CD4-positive, alpha-beta T cell treated with Interleukin-17A for 4 hours (primary cell): ENCODE results near the gene ZBED5.
"Not testable (repeated sequence)": the region's sequence is repeated elsewhere in the genome, so short reads cannot be mapped to it uniquely, and the experiment has no call there.

ENCODE experiments used
- DNase-seq: peaks from one replicate; pipeline ENCODE4 v3.0.0-alpha.2; 2020; ENCODE audit warnings: mixed read lengths

The ZBED5 gene

DNA sequence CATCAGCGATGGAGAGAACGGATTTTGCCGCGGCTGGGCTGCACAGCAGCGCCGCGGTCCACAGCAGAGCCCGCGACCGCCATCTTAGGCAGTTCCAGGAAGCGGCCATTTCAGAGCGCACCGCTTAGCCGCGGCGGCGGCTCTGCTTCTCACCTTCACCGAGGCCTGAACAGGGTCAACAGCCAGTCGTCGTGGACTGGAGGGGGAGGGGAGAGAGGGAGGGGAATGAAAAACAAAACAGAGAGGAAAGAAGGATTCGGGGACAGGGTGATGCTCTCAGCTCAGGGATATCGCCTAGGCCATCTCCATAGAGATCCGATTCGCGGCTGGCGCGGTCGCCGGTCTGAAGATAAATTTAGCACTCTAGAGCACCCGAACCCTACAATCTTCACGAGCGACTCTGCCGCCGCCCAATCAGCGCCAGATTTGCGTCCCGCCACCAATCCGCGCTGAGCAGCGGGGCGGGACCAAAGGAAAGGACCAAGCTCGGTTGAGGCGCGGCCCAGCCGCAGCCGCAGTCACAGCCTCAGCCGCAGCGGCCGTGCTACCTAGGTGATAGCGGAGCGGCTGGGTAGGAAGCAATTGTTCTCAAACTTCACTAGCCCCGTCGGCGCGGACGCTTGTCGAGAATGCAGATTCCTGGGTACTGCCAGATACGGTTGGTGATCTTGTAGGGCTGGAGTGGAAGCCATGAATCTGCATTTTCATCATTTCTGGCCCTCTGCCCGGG, at the start of gene ZBED5:
TSS of gene ZBED5 (minus strand) at position 345 of the 730 bp plus-strand sequence. CDS start 3,108 bp downstream, outside the sequence.
- peak; percentile 95 for DNase-seq

DNA sequence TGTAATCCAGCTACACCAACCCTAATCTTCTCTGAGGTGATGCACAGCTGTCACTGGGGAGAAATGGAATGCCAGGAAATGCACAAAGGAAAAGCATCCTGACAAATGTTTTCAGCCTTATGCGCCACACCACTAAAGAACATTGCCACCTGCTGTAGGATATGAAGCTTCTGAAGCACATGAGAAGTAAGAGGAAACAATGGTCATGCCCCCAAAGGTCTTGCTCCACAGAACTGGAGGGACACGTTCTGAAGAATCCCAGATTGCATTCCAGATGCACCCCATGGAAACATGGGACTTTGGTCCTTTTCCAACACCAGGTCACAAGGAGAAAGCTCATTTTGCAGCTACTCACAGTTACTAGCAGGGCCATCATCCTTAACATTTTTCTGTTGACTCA, 48.7 kb upstream of the ZBED5 start:
- DNase-seq, result no peak

DNA sequence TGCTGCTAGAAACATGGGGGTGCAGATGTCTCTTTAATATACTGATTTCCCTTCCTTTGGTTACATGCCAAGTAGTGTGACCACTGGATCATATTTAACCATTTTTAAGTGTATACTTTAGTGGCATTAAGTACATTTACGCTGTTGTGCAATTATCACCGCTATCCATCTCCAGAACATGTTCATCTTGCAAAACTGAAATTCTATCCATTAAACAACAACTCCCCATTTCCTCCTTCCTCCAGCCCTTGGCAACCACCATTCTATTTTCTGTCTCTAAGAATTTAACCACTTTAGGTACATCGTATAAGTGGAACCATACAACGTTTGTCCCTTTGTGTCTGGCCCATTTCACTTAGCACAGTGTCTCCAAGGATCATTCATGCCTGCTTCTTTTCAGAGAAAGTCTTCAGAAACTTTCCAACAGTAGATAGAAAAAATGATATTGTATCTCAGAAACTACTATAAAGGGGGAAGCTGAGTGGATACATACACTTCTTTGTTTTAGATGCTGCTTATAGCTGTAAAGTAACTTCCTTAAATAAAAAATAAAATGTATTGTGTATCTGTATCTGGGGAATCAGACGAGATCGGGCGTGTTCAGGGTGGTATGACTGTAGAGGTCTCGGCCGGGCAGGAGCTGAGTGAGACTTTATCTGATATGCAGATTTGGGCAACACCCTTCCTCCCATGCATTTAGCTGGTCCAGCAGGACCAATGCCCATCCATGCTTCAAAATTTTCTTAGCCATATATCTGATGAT, 44.6 kb upstream of the ZBED5 start:
- DNase-seq, result no peak

DNA sequence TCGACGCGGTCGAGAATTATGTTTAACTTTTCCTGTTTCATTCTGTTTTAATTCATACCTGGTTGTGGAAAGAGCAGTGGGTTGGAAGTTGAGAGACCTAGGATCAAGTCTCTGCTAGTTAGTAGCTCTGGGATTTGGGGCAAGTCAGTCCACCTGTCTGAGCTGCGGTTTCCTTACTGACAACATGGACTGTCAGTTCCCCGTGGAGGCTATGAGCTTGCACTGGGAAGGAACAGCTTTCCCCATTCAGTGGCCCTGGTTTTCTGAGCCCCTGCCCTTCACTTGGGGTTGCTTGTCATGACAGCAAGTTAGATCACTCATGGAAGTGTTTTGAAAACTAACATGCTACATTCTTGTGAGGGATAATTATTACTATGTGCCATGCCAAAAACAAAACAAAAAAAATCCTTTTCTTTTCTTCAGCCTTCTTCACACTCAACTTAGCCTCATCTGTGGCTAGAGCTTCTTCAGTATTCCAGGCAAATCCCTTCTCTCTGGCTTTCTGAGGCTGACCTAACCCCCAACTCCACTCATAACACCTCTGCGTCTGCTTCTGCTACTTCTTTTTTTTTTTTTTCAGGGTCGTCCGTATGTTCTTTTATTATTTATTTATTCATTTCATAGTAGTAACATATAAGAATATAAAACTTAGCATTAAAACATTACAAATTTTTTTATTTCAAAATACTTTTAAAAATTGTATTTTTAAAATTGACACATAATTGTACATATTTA, 43.0 kb upstream of the ZBED5 start:
- DNase-seq, result no peak

DNA sequence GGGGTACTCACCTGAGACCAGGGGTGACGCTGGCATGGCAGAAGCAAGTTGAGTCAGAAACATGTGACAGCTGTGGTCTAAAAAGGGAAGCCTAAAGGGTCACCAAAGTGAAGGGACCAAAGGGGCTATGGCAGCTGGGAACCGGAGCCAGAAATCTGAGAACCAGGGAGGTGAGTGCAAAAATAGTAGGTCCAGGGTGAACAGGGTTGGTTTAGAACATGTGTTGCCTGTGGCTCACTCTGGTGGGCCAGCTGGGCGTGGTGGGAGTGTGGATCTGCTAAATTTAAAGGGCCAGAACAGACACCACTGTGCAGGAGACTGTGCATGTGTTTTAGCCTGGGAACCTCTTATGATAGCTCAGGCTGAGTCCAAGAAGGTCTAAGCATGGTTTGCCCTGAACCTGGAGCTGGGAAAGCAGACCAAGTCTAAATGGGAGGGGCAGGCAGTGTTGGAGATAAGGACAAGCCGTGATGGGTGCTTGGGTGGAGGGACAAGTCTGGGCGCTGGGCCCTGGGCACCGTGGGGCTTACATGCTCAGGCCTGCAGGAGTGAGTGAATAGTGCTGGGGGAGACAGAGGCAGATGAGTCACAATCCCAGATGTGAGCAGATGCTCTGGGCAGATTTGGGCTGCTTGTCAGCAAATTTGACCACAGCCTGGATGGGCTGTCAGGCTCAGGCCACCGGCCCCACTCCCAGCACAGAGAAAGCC, 41.4 kb upstream of the ZBED5 start:
- no peak for DNase-seq

DNA sequence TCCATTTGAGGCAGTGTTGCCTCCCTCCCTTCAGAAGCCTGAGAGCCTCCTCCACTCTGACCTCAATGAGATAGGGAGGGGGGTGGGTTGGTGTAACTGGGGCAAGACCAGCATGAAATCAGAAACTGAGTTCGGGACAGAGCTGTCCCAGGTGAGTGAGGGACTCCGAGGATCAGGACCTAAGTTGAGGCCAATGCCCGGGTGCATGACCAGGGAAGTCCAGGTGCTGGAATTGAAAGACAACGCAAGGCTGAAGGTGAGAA, 40.8 kb upstream of the ZBED5 start:
- DNase-seq, result no peak

DNA sequence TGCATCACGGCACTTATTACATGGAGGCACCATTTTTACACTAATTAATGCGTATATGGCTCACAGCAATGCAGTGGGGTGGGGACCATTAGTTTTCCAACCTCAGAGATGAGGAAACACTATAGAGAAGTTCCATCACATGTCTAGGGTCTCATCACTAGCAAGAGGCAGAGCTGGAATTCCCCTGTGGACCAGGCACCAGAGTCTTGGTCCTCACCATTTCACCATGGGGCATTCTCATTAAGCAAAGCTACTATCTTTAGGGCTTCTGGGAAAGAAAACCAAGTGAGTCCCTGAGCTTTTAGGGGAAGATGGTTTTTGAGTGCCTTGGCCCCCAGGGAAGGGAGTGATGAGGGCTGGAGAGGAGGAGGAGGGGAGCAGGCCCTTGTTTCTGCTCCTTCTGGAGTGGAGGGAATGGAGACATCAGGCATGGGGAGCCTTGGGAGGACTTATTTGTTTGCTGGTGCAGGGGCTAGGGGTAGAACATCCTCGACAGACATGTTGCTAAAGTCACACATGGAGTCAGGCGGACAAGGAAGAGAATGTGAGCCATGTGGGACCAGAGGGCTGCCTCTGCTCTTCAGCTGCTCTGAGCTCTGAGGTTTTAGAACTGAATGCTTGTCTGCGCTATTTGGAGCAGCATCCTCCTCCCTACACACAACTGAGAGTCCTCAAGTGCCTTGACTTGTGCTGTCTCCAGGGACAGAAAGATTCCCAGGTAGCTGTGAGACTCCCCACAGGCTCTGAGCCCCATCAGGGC, 40.3 kb upstream of the ZBED5 start:
- DNase-seq, result no peak

DNA sequence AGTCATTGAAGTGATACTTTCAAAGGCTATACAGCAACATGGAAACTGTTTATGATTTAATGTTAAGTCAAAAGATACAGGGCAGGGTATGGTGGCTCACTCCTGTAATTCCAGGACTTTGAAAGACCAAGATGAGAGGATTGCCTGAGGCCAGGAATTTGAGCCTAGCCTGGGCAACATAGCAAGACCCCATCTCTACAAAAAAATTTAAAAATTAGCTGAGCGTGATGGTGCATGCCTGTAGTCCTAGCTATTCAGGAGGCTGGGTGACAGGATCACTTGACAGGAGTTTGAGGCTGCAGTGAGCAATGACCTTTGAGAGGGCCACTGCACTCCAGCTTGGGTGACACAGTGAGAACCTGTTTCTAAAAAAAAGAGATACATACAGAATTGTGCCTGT, 39.3 kb upstream of the ZBED5 start:
- DNase-seq, result no peak

DNA sequence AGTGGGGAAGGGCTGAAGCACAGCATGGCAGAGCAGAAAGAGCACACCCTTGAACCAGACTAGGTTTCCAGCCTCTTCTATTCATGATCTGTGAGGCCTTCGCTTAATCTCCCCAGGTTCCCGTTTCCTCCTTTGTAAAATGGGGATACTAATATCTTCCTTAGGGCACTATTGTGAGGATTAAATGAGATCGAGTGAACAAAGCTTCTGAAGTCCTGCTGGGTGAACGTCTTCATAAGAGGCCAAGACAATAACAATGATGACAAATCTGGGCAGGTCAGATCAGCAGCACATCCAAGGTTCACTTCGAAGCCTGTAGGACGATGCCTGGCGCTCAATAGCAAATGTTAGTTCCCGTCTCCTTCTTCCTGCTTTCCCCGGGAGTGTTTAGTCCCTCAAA, 38.6 kb upstream of the ZBED5 start:
- DNase-seq, result no peak

DNA sequence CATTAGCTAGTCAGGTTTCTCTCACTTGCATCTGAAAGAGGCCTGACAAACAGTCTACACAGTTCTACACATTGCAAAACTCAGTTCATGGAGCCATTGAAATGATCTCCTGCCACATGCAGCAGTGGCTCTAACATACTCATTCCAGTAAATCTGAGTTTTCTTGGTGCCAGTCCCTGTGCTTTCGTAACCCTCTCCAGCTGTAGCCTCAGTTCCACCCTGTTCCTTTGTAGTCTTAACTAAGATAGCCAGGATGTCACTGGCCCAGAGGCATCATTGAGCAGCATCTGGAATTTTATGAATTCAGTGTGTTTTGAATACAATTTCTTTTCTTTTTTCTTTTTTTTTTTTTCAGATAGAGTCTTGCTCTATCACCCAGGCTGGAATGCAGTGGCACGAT, 37.4 kb upstream of the ZBED5 start:
- DNase-seq, result no peak

DNA sequence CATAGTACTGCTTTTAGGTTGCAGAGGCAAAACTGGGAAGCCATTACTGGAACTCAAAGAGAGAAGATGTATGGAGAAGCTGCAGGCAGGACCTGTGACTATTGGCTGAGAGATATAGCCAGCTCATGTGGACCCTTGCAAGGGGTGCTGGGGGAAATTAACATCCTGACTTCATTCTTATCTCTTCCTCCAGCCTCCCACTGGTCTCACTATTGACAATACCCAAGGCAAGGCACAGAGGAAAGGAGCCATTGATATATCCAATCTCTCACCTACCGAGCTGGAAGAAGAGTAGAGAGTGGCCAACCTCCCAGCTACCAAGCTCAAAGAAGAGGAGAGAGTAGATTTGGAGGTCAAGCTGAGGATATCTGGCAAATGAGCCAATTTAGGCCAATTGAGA, 36.8 kb upstream of the ZBED5 start:
- no peak for DNase-seq

DNA sequence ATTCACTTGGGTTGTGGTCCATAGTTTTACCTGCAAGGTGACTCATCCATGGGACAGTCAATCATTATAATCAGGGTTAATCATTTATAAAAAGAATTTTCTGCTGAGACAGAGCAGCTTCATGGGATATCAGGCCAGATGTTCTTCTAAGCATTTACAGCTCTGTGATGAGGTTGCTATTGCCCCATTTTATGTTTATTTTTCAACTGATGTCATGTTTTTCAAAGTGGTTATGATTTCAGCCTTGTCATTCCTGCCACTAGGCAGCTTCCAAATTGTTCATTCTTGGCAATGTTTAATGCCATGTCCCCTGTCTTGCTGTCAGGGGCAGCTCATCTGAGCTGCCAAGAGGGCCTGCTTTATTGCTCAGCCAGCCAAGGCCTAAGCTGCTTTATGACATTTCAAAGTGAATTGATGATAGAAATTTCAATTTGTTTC, 35.9 kb upstream of the ZBED5 start:
- no peak for DNase-seq

DNA sequence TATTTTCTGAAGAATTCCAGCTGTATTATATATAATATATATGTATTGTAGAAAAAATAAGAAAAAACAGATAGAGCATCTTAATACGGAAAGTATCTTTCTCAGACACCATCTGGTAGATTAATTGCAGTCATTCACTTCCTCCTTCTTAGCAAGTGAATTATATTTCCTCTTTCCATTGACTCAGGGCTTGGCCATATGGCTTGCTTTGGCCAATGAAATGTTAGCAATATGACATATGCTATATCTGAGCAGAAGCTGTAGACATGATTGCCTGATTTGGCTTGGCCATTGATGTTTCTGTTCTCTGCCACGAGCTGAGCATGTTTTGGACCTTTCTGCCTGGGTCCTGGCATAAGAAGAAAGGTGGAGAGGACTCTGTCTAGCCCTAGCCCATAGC, 34.4 kb upstream of the ZBED5 start:
- no peak for DNase-seq

DNA sequence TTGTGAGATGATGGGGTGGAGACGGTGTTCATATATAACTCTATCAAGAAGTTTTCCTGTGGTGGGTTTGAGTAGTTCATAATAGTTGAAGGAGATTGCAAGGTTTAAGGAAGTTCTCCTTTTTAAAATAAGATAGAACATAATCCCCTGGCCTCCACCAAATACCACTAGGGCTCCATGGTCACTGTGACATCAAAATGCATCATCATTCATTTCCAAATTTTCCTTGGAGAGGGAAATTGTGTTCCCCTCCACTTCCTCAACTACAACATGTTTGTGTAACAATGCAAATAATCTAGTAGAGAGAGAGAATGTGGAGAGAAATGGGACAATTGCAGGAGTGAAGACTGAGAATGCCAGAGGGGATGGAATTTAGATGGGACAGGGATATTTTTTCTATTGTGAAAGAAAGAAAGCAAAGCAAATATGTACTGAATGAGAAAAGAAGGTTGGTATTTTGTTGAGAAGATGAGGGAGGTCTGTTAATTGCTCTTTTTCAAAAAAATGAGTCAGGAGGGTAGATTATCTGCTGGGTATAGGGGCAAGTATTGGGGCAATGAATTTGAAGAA, 33.4 kb upstream of the ZBED5 start:
- DNase-seq, result no peak

DNA sequence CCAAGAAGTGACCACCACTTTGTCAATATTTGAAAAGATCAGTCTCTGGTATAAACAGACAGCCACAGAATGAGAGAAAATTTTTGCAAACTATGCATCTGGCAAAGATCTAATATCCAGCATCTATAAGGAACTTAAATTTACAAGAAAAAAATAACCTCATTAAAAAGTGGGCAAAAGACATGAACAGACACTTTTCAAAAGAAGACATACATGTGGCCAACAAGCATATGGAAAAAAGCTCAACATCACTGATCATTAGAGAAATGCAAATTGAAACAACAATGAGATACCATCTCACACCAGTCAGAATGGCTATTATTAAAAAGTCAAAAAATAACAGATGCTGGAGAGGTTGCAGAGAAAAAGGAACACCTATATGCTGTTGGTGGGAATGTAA, 32.2 kb upstream of the ZBED5 start:
- not testable (repeated sequence) for DNase-seq

DNA sequence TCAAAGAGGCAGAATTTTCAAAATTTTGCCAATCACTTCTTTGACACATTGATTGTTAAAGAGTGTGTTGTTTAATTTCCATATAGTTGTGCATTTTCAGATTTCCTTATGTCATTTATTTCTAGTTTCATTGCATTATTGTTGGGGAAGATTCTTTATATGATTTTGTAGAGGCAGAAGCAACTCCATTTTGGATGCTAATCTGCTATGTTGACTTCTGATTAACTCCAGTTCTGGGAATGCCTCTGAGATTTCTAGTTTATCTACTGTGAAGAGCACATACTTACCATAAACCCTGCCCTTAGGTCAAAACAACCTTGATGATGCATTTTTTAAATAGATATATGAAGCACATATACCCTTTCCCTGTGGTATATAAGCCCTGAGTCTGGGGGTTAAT, 29.5 kb upstream of the ZBED5 start:
- no peak for DNase-seq

DNA sequence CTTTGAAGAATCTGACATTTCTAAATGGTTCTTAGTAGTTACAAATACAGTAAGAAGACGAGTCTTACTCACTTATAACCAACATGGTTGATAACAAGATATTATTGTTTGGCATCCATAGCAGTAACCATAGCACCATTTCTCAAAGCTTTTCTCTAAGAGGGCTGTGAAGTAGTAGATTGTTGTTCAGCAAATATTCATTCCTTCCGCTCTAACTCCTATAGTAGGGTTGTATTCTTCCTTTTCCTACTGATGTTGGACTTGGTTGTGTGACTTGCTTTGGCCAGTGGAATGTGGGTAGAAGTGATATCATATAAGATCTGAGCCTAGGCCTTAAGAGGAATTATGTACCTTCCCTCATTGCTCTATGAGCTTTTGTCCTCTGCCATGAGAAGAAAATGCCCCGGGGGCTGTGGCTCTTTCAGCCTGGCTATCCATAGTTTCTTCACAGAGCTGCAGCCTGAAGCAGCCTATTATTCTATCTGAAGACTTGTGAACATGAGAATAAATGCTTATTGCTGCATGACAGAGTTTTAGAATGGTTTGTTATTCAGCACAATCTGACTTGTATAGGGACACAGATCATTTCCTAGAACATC, 28.9 kb upstream of the ZBED5 start:
- DNase-seq, result no peak

DNA sequence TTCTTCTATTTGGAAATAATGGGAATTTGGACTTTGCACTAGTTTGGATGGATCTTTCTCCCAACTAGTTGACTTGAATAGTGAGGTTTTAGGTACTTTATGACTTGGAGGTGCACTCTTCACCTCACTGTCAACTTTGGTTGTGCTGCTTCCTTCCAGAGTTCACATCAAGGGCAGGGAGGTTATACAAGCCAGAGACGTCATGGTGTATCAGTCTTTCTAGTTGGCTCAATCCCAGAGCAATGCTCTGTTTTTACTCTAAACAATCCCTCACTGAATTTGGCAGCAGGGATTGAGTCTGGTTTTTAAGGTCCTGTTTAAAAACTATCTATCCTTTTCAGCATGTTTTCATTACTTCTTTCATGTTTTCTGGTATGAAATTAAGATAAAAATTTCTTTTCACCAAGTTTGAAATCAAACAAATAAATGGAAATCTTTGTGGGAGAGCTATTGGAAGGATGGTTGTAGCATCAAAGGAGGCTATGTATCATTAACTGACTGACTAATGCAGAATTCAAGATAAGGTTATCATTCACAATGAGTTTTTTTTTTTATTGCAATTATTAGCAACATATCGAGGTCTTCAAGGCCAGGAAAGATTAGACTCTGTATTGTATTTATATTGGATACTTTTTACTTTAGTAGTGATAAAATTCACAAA, 28.0 kb upstream of the ZBED5 start:
- no peak for DNase-seq

DNA sequence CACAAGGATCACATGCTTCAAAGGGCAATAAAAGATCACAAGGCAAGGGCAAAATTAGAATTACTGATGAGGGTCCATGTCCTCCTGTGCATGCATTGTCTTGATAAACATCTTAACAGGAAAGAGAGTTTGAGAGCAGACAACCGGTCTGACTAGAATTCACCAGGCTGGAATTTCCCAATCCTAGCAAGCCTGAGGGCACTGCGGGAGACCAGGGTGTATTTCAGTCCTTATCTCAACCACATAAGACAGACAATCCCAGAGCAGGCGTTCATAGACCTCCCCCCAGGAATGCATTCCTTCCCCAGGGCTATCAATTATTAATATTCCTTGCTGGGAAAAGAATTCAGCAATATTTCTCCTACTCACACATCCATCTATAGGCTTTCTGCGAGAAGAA, 26.4 kb upstream of the ZBED5 start:
- not testable (repeated sequence) for DNase-seq

DNA sequence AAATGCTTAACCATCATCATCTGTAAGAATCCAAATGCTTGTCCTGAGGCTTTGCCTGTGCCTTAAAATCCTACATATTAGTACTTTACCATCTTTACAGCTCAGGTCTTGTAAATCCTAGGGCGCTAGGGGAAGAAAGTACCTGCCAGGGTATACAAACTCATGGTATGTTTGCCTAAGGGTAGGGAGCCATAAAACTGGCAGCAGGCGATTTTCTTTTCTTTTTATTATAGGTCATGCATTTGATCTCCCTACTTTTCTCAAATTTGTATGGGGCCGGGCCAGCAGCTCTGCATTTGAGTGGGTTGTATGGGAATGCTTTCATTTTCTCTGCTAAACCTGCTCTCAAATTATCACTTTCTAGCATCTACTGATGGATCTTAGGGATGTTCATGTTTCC, 24.0 kb upstream of the ZBED5 start:
- DNase-seq, result no peak
